GM12891 (cell line): ENCODE measurements around the gene TACC2.

Experiments
- PAX5 ChIP-seq: IDR thresholded peaks from 2 replicates; pipeline ENCODE4 v1.6.1; 2011; ENCODE audit warnings: low read length, moderate library complexity, mild to moderate bottlenecking; ENCODE audit not compliant: insufficient read depth, severe bottlenecking
- POLR2A ChIP-seq: IDR thresholded peaks from 2 replicates; pipeline ENCODE4 v1.6.1; 2011; ENCODE audit warnings: low read depth, low read length, control low read depth

- TF ChIP-seq PAX5 = no peak
- TF ChIP-seq POLR2A = no peak
Observed at GRCh38 chr10:122019414-122019975, 30.5 kb downstream of the TACC2 start.
